Uterus (tissue), 4 donors: Measurements from ENCODE around the gene GIGYF2. TPM values are rescaled to one million over a fixed set of nuclear protein-coding genes. Genes with fewer than 3 reads are reported as not detected.

ENCODE experiments used
- DNase-seq, 2 donors: peaks; one replicate each; pipeline ENCODE4 v3.0.0-alpha.2; 2019 to 2020
- H3K27ac ChIP-seq, 2 donors: fragments of 200-600 bp; sonication (generic); 1 replicate in 1 of 2; 2 replicates in 1 of 2; pipeline ENCODE4 v1.5.1; 2016 to 2018
- H3K27me3 ChIP-seq, 2 donors: fragments of 200-600 bp; sonication (generic); one replicate each; pipeline ENCODE4 v1.5.1; 2018 to 2019; ENCODE audit warnings: control low read depth in 1 of 2
- H3K36me3 ChIP-seq, 2 donors: fragments of 200-600 bp; sonication (generic); one replicate each; pipeline ENCODE4 v1.5.1; 2019; ENCODE audit warnings: control low read depth in 1 of 2
- H3K4me1 ChIP-seq, 2 donors: fragments of 200-600 bp; sonication (generic); one replicate each; pipeline ENCODE4 v1.5.1; 2018 to 2019; ENCODE audit warnings: control low read depth in 1 of 2
- H3K4me3 ChIP-seq, 2 donors: fragments of 200-600 bp; sonication (generic); 1 replicate in 1 of 2; 2 replicates in 1 of 2; pipeline ENCODE4 v1.5.1; 2018 to 2019; ENCODE audit warnings: mild to moderate bottlenecking in 1 of 2
- H3K9me3 ChIP-seq, 2 donors: fragments of 200-600 bp; sonication (generic); one replicate each; pipeline ENCODE4 v1.5.1; 2019; ENCODE audit warnings: control low read depth in 1 of 2
- POLR2A ChIP-seq, 2 donors: fragments of 450-650 bp; IDR thresholded peaks; one replicate each; pipeline ENCODE4 v1.6.1; 2016; ENCODE audit warnings: antibody characterized with exemption in 2 of 2, mild to moderate bottlenecking in 1 of 2, moderate library complexity in 1 of 2
- intact Hi-C: fragments of 100-400 bp; cut with DNase I; formaldehyde crosslinking; loops from one replicate; pipeline ENCODE4 v1.15.1; 2023; ENCODE audit warnings: low total_unique reads
- total RNA-seq, 4 donors: library from RNA; depleted of rRNA in 3 of 4; stranded (reverse); fragments of >200 nt in 3 of 4; gene quantifications; one replicate each; pipeline versions ENCODE4 v1.1.0 to v1.2.4, GENCODE V29; 2014 to 2023
- TF ChIP-seq, protein P1 (sequence below), 4 experiments: fragments of 200-600 bp in 2 of 4; fragments of 450-650 bp in 2 of 4; sonication (generic) in 2 of 4; IDR thresholded peaks; one replicate each; pipeline ENCODE4 v1.5.1; 2016 to 2019; ENCODE audit warnings: antibody characterized with exemption in 4 of 4, mild to moderate bottlenecking in 2 of 4, moderate library complexity in 1 of 4
- donor health status: DM: yes; HTN: yes; CAD: no.

GIGYF2 gene, protein sequence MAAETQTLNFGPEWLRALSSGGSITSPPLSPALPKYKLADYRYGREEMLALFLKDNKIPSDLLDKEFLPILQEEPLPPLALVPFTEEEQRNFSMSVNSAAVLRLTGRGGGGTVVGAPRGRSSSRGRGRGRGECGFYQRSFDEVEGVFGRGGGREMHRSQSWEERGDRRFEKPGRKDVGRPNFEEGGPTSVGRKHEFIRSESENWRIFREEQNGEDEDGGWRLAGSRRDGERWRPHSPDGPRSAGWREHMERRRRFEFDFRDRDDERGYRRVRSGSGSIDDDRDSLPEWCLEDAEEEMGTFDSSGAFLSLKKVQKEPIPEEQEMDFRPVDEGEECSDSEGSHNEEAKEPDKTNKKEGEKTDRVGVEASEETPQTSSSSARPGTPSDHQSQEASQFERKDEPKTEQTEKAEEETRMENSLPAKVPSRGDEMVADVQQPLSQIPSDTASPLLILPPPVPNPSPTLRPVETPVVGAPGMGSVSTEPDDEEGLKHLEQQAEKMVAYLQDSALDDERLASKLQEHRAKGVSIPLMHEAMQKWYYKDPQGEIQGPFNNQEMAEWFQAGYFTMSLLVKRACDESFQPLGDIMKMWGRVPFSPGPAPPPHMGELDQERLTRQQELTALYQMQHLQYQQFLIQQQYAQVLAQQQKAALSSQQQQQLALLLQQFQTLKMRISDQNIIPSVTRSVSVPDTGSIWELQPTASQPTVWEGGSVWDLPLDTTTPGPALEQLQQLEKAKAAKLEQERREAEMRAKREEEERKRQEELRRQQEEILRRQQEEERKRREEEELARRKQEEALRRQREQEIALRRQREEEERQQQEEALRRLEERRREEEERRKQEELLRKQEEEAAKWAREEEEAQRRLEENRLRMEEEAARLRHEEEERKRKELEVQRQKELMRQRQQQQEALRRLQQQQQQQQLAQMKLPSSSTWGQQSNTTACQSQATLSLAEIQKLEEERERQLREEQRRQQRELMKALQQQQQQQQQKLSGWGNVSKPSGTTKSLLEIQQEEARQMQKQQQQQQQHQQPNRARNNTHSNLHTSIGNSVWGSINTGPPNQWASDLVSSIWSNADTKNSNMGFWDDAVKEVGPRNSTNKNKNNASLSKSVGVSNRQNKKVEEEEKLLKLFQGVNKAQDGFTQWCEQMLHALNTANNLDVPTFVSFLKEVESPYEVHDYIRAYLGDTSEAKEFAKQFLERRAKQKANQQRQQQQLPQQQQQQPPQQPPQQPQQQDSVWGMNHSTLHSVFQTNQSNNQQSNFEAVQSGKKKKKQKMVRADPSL (N-terminal part only)
- 100 to 1,000 TPM in 2 of 4 donors, 10 to 100 TPM in 2; 16.5 to 125 (median 97.3) TPM for total RNA-seq

DNA sequence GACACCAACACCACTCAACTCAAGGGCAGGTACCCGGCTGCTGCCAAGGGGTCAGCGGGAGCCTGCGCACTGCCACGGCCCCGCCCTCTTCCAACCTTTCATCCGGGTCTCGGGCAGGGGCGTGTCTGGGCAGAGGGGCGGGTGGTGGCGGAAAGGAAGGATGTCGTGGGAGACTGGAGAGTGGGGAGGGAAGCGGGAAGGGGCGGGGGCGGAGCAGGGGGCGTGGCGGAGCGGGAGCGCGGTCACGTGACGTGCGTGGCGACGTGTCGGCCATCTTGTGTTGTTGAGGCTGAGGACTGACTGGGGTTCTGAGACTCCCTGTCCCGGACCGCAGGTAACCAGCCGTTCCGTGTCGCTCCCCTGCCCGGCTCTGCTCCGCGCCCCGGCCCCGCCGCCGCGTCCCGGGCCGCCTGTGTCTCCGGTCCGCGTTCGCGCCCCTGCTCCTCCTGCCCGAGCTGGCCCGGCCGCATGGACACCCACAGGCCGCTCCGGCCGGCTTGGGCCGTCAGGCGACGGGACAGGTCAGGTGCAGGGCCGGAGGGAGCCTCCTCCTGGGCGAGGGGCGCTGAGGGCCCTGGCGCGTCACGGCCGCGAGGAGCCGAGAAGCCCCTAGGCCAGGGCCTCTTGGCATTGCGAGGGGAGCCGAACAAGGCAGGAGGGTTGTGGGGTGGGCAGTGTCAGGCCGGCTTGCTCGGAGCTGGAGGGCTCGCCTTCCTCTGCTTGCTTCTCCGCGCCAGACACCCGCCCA is at the start of gene GIGYF2:
GIGYF2 (plus strand) TSS at position 273 of the 748 bp plus-strand sequence. CDS start 37,867 bp downstream, outside the sequence.
- Histone ChIP-seq H3K36me3 (no peaks in the 10 kb centered on the region), H3K4me1 (peaks cover 7 to 18% of the 10 kb centered on the region in 2 donors), H3K27ac (peak within 1 kb of the TSS; percentile 95 to 97), H3K27me3 (no peaks in the 10 kb centered on the region), H3K4me3 (peak within 1 kb of the TSS; percentile 68 to 95), H3K9me3 (no peaks in the 10 kb centered on the region)
- intact Hi-C loops = no loop called here
- peak; percentile 96 to 97 for DNase-seq
- TF ChIP-seq, protein P1, sequence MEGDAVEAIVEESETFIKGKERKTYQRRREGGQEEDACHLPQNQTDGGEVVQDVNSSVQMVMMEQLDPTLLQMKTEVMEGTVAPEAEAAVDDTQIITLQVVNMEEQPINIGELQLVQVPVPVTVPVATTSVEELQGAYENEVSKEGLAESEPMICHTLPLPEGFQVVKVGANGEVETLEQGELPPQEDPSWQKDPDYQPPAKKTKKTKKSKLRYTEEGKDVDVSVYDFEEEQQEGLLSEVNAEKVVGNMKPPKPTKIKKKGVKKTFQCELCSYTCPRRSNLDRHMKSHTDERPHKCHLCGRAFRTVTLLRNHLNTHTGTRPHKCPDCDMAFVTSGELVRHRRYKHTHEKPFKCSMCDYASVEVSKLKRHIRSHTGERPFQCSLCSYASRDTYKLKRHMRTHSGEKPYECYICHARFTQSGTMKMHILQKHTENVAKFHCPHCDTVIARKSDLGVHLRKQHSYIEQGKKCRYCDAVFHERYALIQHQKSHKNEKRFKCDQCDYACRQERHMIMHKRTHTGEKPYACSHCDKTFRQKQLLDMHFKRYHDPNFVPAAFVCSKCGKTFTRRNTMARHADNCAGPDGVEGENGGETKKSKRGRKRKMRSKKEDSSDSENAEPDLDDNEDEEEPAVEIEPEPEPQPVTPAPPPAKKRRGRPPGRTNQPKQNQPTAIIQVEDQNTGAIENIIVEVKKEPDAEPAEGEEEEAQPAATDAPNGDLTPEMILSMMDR (IDR thresholded peaks at IDR 0.05) = peak in 1 of 4 experiments; percentile 26
- TF ChIP-seq POLR2A (IDR thresholded peaks at IDR 0.05) = peak; percentile 24 to 76

DNA sequence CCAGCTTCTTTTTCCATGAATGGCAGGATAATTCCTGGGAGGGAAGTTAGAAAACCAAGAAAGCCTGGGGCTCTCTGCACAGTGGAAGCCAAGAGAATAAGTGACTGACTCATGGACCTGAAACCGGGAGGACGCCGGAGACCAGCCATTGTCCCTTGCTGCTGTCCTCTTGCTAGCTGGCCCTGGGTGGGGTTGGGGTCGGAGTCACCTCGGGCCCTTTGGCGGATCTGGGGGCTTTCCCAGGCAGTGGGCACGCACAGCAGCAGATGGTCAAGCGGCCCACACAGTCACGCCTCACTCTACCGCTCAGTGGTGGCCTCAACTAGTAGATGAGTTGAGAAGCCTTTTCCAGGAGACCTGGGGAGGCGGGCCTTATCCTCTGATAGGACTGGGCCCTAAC is 48.1 kb upstream of the GIGYF2 start:
- Histone ChIP-seq H3K36me3 (no peaks in the 10 kb centered on the region), H3K4me1 (no peaks in the 10 kb centered on the region), H3K4me3 (no peak overlapping the region), H3K9me3 (no peaks in the 10 kb centered on the region), H3K27me3 (no peaks in the 10 kb centered on the region), H3K27ac (no peak overlapping the region)
- intact Hi-C loops = no loop called here
- TF ChIP-seq POLR2A (IDR thresholded peaks at IDR 0.05) = no peak
- TF ChIP-seq, protein P1 (IDR thresholded peaks at IDR 0.05) = no peak
- DNase-seq = no peak

DNA sequence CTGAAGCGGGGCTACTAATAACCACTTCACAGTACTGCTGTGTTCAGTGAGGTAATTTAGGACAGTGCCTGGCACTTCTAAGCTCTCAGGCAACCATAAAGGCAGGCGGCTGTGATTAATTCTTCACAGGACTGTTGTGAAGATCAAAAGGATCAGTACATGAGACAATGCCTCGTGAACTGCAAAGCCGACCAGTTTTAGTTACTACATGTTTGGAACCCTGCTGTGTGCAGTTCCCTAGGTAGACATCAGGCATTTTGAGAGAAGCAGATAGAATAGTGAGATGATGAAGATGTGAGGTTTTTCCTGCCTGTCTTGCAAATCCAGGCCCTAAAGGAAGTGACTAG is 44.7 kb upstream of the GIGYF2 start:
- Histone ChIP-seq H3K9me3 (no peaks in the 10 kb centered on the region), H3K27me3 (no peaks in the 10 kb centered on the region), H3K27ac (no peak overlapping the region), H3K4me1 (no peaks in the 10 kb centered on the region), H3K4me3 (no peak overlapping the region), H3K36me3 (no peaks in the 10 kb centered on the region)
- TF ChIP-seq POLR2A (IDR thresholded peaks at IDR 0.05) = no peak
- TF ChIP-seq, protein P1 (IDR thresholded peaks at IDR 0.05) = no peak
- intact Hi-C loops = no loop called here
- DNase-seq = no peak

DNA sequence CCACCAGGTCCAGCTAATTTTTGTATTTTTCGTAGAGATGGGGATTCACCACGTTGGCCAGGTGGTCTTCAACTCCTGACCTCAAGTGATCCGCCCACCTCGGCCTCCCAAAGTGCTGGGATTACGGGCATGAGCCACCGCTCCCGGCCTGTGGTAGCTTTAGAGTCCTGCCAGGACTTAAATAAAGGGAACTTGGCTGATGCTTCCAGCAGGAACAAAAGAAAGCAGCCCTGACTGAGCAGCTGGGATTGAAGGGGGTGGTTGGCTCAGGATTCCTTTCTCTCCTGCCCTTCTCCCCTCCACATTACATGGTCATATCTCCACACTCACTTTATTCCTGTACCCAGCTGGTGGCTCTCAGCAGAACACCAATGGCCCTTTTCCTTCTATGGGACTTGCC is 43.7 kb upstream of the GIGYF2 start:
- TF ChIP-seq, protein P1 (IDR thresholded peaks at IDR 0.05) = no peak
- no peak for TF ChIP-seq POLR2A (IDR thresholded peaks at IDR 0.05)
- Histone ChIP-seq H3K9me3 (no peaks in the 10 kb centered on the region), H3K4me1 (no peaks in the 10 kb centered on the region), H3K4me3 (no peak overlapping the region), H3K36me3 (no peaks in the 10 kb centered on the region), H3K27ac (no peak overlapping the region), H3K27me3 (no peaks in the 10 kb centered on the region)
- no peak for DNase-seq
- intact Hi-C loops = no loop called here
